ENCODE measurements around the gene ACTR3. TPM values are rescaled to one million over a fixed set of nuclear protein-coding genes. Genes with fewer than 3 reads are reported as not detected.

Gene ACTR3
- total RNA-seq, 1 experiment from 2014 or later = 197 TPM

DNA sequence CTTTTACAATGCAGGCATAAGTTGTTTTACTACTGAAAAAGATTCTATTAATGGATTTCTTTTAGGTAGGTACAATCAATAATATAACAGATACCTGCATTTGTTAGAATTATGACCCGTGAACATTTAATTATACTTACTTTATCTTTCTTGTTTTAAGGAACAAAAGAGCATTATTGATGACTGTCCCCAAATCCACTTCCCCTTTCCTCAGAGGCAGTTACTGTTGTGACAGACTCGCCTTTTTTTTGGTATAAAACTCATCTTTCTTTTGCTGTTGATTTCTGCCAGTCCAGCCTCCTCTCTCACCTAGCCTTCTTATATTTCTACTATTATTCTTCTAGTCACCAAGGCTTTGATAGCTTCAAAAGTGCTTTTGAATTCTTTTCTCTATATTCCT lies 12.1 kb downstream of the ACTR3 start:
- no peak overlapping the region for H3K4me2 ChIP-seq (ENCODE audit: low read length)
- no peak overlapping the region for H3K27ac ChIP-seq (ENCODE audit: low read length)
- ChIA-PET POLR2A (ENCODE audit: unreplicated experiment) (no interaction called here), CTCF (no interaction called here)
- no peak overlapping the region for H3K4me3 ChIP-seq (ENCODE audit: low read length)
- ATAC-seq = no peak
- DNase-seq = no peak
- H3K27me3 ChIP-seq (ENCODE audit: low read length) = no peaks in the 10 kb centered on the region
- TF ChIP-seq EZH2phosphoT487 (IDR thresholded peaks at IDR 0.05; ENCODE audit: borderline replicate concordance, low read length) = no peak
- no peak for TF ChIP-seq EZH2 (IDR thresholded peaks at IDR 0.05; ENCODE audit: low read length, unreplicated experiment)
- TF ChIP-seq, protein P1, sequence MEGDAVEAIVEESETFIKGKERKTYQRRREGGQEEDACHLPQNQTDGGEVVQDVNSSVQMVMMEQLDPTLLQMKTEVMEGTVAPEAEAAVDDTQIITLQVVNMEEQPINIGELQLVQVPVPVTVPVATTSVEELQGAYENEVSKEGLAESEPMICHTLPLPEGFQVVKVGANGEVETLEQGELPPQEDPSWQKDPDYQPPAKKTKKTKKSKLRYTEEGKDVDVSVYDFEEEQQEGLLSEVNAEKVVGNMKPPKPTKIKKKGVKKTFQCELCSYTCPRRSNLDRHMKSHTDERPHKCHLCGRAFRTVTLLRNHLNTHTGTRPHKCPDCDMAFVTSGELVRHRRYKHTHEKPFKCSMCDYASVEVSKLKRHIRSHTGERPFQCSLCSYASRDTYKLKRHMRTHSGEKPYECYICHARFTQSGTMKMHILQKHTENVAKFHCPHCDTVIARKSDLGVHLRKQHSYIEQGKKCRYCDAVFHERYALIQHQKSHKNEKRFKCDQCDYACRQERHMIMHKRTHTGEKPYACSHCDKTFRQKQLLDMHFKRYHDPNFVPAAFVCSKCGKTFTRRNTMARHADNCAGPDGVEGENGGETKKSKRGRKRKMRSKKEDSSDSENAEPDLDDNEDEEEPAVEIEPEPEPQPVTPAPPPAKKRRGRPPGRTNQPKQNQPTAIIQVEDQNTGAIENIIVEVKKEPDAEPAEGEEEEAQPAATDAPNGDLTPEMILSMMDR (conservative IDR thresholded peaks at IDR 0.05; ENCODE audit: low read depth, low read length) = no peak
- H3K9ac ChIP-seq (ENCODE audit: low read length) = no peak overlapping the region
- peaks cover 100% of the 10 kb centered on the region for H3K79me2 ChIP-seq (ENCODE audit: low read length)
- BruUV-seq (replicated peaks) = no TSS peak
- H2AFZ ChIP-seq (ENCODE audit: low read length) = no peak overlapping the region
- H3K9me2 ChIP-seq (replicated peaks; ENCODE audit: low read length) = no peaks in the 10 kb centered on the region
- intact Hi-C loops (cut with micrococcal nuclease) = no loop called here
- H3K36me3 ChIP-seq (ENCODE audit: low read depth, low read length) = peaks cover 8% of the 10 kb centered on the region
- H3K9me3 ChIP-seq (ENCODE audit: low read length) = no peaks in the 10 kb centered on the region
- H3F3A ChIP-seq (ENCODE audit: low read length, unreplicated experiment) = no peaks in the 10 kb centered on the region
- H3K4me1 ChIP-seq (ENCODE audit: insufficient read depth, low read length) = peaks cover 9% of the 10 kb centered on the region
- peaks cover 84% of the 10 kb centered on the region for H4K20me1 ChIP-seq (ENCODE audit: low read length)

DNA sequence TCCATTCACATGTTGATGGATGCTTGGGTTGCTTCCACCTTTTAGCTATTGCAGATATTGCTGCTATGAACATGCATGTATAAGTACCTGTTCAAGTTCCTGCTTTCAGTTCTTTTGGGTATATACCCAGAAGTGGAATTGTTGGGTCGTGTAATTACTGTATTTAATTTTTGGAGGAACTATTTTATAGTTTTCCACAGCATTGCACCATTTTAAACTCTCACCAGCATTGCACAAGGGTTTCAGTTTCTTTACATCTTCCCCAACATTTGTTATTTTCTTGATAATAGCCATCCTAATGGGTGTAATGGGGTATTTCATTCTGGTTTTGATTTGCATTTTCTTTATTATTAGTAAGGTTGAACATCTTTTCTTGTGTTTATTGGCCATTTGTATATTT lies 16.0 kb downstream of the ACTR3 start:
- CTCF ChIA-PET = no interaction called here
- peaks cover 61% of the 10 kb centered on the region for H4K20me1 ChIP-seq (ENCODE audit: low read length)

DNA sequence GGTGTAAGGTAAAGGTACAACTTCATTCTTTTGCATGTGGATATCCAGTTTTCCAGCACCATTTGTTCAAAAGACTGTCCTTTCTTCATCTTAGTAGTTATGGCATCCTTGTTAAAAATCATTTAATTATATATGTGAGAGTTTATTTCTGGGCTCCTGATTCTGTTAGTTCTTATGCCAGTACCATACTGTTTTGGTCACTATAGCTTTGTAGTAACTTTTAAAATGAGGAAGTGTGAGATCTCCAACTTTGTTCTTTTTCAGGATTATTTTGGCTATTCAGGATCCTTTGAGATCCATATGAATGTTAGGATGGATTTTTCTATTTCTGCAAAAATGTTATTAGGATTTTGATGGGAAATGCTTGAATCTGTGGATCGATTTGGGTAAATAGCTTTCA lies 16.8 kb downstream of the ACTR3 start:
- DNase-seq (no peak), ATAC-seq (no peak)
- Histone ChIP-seq H3F3A (ENCODE audit: low read length, unreplicated experiment) (no peaks in the 10 kb centered on the region), H3K9me2 (replicated peaks; ENCODE audit: low read length) (no peaks in the 10 kb centered on the region), H3K27me3 (ENCODE audit: low read length) (no peaks in the 10 kb centered on the region), H3K36me3 (ENCODE audit: low read depth, low read length) (peaks cover 4% of the 10 kb centered on the region), H3K79me2 (ENCODE audit: low read length) (peaks cover 100% of the 10 kb centered on the region), H3K27ac (ENCODE audit: low read length) (no peak overlapping the region), H3K4me3 (ENCODE audit: low read length) (no peak overlapping the region), H4K20me1 (ENCODE audit: low read length) (peaks cover 57% of the 10 kb centered on the region), H3K4me2 (ENCODE audit: low read length) (no peak overlapping the region), H3K9ac (ENCODE audit: low read length) (no peak overlapping the region), H3K9me3 (ENCODE audit: low read length) (no peaks in the 10 kb centered on the region), H2AFZ (ENCODE audit: low read length) (no peak overlapping the region), H3K4me1 (ENCODE audit: insufficient read depth, low read length) (no peaks in the 10 kb centered on the region)
- no TSS peak for BruUV-seq (replicated peaks)
- ChIA-PET POLR2A (ENCODE audit: unreplicated experiment) (no interaction called here), CTCF (no interaction called here)
- TF ChIP-seq EZH2 (IDR thresholded peaks at IDR 0.05; ENCODE audit: low read length, unreplicated experiment) = no peak
- no peak for TF ChIP-seq EZH2phosphoT487 (IDR thresholded peaks at IDR 0.05; ENCODE audit: borderline replicate concordance, low read length)
- TF ChIP-seq, protein P1 (conservative IDR thresholded peaks at IDR 0.05; ENCODE audit: low read depth, low read length) = no peak
- intact Hi-C loops (cut with micrococcal nuclease) = no loop called here

More for the DNA sequence above, 16.0 kb downstream of the ACTR3 start:
- Histone ChIP-seq H3K36me3 (ENCODE audit: low read depth, low read length) (peaks cover 4% of the 10 kb centered on the region), H3F3A (ENCODE audit: low read length, unreplicated experiment) (no peaks in the 10 kb centered on the region), H3K4me1 (ENCODE audit: insufficient read depth, low read length) (no peaks in the 10 kb centered on the region), H3K79me2 (ENCODE audit: low read length) (peaks cover 100% of the 10 kb centered on the region), H3K9ac (ENCODE audit: low read length) (no peak overlapping the region), H3K9me3 (ENCODE audit: low read length) (no peaks in the 10 kb centered on the region), H2AFZ (ENCODE audit: low read length) (no peak overlapping the region), H3K27ac (ENCODE audit: low read length) (no peak overlapping the region), H3K4me3 (ENCODE audit: low read length) (no peak overlapping the region), H3K9me2 (replicated peaks; ENCODE audit: low read length) (no peaks in the 10 kb centered on the region), H3K27me3 (ENCODE audit: low read length) (no peaks in the 10 kb centered on the region), H3K4me2 (ENCODE audit: low read length) (no peak overlapping the region)
- POLR2A ChIA-PET (ENCODE audit: unreplicated experiment) = no interaction called here
- DNase-seq (no peak), ATAC-seq (no peak)
- no TSS peak for BruUV-seq (replicated peaks)
- TF ChIP-seq EZH2 (IDR thresholded peaks at IDR 0.05; ENCODE audit: low read length, unreplicated experiment) (no peak), EZH2phosphoT487 (IDR thresholded peaks at IDR 0.05; ENCODE audit: borderline replicate concordance, low read length) (no peak)
- TF ChIP-seq, protein P1 (conservative IDR thresholded peaks at IDR 0.05; ENCODE audit: low read depth, low read length) = no peak
- intact Hi-C loops (cut with micrococcal nuclease) = no loop called here

All from PC-3 (cell line).